RWPE1 (cell line): ENCODE measurements around the gene ZNF362.
A peak's percentile ranks its signal among the peaks of the same experiment; 100 is the strongest.

Experiments used
- CTCF ChIA-PET: fragments of 350-600 bp; sonication (Branson Sonifier 250); formaldehyde crosslinking; extraction: SDS; loops from one replicate; lab custom pipeline; 2021; lab: Yijun Ruan, JAX
- POLR2A ChIA-PET: fragments of 400-600 bp; formaldehyde crosslinking; extraction: SDS; loops from one replicate; lab custom pipeline; 2020; ENCODE audit warnings: antibody characterized with exemption; ENCODE audit not compliant: low non-redundant PET; lab: Yijun Ruan, JAX
- DNase-seq: peaks from one replicate; pipeline ENCODE4 v3.0.0; 2012; ENCODE audit warnings: low spot score
- H3K27ac ChIP-seq: fragments of 450-650 bp; 2 replicates; pipeline ENCODE4 v1.5.1; 2017
- TF ChIP-seq, protein P1 (sequence below): fragments of 450-650 bp; conservative IDR thresholded peaks from 2 replicates; pipeline ENCODE4 v1.5.1; 2017; ENCODE audit warnings: low read depth, mild to moderate bottlenecking

ZNF362 gene, protein sequence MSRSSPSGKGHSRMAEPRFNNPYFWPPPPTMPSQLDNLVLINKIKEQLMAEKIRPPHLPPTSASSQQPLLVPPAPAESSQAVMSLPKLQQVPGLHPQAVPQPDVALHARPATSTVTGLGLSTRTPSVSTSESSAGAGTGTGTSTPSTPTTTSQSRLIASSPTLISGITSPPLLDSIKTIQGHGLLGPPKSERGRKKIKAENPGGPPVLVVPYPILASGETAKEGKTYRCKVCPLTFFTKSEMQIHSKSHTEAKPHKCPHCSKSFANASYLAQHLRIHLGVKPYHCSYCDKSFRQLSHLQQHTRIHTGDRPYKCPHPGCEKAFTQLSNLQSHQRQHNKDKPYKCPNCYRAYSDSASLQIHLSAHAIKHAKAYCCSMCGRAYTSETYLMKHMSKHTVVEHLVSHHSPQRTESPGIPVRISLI

DNA sequence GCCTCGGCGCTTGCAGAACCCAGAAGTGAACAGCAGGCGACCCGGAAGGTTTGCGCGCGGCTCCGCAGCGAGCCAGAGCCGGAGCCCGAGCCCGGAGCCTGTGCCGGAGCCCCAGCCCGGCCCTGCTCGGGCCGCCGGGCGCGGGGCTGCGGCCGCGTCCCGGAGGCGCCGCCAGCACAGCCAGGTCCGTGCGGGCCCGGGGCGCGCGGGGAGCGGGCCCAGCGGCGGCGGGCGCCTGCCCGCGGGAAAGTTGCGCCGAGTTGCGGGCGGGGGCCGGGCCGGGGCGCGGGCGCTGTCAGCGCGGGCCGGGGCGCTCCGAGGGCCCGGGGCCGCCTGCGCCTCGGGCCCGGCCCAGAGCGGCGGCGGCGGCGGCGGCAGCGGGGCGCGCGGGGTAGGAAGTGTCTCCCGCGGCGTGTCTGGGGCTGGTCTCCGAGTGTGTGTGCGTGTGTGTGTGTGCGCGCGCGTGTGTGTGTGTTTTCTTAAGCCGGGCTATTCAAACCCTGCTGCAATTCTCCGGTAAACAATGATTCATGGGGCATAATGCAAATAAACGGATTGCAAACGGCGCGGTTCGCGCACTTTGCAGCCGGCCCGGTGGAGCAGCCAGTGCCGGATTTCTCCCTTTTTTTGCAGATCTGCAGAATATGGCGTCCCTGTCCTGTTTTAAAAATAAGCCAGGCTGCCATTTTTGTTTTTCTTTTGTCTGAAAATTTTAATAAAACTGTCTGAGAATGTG, at the start of gene ZNF362:
ZNF362 (plus strand) TSS at position 22 of the 736 bp plus-strand sequence. CDS start 14,083 bp downstream, outside the sequence.
- CTCF ChIA-PET: interaction anchor here (0.7 to 0.8 kb wide), 2 partner anchors 36 to 38 kb away, joined by 4 read pairs; no protein-coding TSS in a partner anchor
- POLR2A ChIA-PET: no interaction called here
- TF ChIP-seq, protein P1, sequence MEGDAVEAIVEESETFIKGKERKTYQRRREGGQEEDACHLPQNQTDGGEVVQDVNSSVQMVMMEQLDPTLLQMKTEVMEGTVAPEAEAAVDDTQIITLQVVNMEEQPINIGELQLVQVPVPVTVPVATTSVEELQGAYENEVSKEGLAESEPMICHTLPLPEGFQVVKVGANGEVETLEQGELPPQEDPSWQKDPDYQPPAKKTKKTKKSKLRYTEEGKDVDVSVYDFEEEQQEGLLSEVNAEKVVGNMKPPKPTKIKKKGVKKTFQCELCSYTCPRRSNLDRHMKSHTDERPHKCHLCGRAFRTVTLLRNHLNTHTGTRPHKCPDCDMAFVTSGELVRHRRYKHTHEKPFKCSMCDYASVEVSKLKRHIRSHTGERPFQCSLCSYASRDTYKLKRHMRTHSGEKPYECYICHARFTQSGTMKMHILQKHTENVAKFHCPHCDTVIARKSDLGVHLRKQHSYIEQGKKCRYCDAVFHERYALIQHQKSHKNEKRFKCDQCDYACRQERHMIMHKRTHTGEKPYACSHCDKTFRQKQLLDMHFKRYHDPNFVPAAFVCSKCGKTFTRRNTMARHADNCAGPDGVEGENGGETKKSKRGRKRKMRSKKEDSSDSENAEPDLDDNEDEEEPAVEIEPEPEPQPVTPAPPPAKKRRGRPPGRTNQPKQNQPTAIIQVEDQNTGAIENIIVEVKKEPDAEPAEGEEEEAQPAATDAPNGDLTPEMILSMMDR: no peak
- peak within 1 kb of the TSS; percentile 86 for H3K27ac ChIP-seq
- peak; percentile 73 for DNase-seq

- H3K27ac ChIP-seq: no peak overlapping the region
- no peak for DNase-seq
- CTCF ChIA-PET: no interaction called here
- POLR2A ChIA-PET: no interaction called here
- TF ChIP-seq, protein P1: no peak
Observed at GRCh38 chr1:33211972-33212371, 44.3 kb upstream of the ZNF362 start.

GRCh38 chr1:33219886-33220661, 36.2 kb upstream of the ZNF362 start:
- peak overlapping the region; percentile 96 for H3K27ac ChIP-seq
- POLR2A ChIA-PET: no interaction called here
- DNase-seq: peak; percentile 92
- CTCF ChIA-PET: interaction anchor here (0.6 to 2.3 kb wide), 3 partner anchors 37 to 235 kb away, joined by 3 to 6 read pairs (median 4); no protein-coding TSS in a partner anchor
- TF ChIP-seq, protein P1: no peak

DNA sequence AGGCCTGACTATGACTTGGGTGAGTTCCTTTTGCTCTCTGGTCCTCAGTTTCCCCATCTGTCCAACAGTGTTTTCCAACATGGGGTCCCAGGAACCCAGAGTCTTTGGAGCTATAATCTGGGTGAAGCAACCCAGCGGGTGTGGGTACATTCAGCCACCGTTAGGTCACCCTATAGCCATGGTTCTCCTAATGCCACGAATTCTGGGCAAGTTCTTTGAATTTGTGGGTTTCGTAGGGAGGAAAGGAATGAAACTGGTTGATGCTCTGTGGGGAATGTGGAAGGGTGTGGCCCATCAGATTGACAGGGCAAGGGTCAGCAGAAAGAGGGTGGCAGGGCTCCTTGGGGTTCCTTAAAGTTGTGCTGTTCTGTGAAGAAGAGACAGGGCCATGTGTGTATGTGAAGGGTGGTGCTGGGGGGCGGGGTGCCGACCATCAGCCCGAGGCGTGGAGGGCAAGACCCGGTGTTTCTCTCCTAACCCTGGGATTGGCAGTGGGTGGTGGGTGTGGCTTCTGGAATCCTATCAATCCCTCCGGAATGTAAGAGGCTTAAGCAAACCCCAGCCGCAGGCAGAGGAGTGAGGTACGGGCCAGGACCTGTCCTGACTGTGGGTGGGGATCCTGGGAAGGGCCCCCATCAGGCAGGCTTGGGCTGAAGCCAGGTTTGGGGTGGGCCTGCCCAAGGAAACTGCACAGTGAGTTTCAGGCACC, 35.5 kb upstream of the ZNF362 start:
- H3K27ac ChIP-seq: peak overlapping the region; percentile 96

DNA sequence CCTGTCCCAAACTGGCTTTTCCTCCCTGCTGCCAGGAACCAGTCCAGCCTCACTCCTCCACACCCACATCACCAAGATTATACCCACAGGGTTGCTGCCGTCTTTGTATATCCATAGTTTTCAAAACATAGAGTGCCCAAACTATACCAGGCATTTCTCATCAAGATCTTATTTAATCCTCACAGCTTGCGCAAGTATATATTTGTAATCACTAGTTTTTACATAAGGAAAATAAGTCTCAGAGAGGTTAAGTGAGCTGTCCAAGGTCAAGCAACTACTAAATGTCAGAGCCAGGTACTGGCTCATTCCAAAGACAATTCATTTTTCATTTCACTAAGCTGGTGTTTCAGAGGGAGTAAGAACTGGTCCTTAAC, 34.9 kb upstream of the ZNF362 start:
- no peak for DNase-seq
- ChIA-PET POLR2A (no interaction called here), CTCF (interaction anchor here (0.7 kb wide), 1 partner anchor 27 kb away, joined by 3 read pairs; no protein-coding TSS in a partner anchor)
- TF ChIP-seq, protein P1: no peak
- H3K27ac ChIP-seq: peak overlapping the region; percentile 96

More for the DNA sequence above, 35.5 kb upstream of the ZNF362 start:
- ChIA-PET POLR2A (no interaction called here), CTCF (interaction anchor here (0.6 to 2.3 kb wide), 3 partner anchors 36 to 235 kb away, joined by 3 to 6 read pairs (median 4); no protein-coding TSS in a partner anchor)
- DNase-seq: peak; percentile 97
- TF ChIP-seq, protein P1: no peak
